ENCODE data around the gene PTPN1.
"Not testable (repeated sequence)": the region's sequence is repeated elsewhere in the genome, so short reads cannot be mapped to it uniquely, and the experiment has no call there.

The PTPN1 gene

GRCh38 chr20:50620459-50620858, 110.3 kb downstream of the PTPN1 start:
- DNase-seq: not testable (repeated sequence)

DNA sequence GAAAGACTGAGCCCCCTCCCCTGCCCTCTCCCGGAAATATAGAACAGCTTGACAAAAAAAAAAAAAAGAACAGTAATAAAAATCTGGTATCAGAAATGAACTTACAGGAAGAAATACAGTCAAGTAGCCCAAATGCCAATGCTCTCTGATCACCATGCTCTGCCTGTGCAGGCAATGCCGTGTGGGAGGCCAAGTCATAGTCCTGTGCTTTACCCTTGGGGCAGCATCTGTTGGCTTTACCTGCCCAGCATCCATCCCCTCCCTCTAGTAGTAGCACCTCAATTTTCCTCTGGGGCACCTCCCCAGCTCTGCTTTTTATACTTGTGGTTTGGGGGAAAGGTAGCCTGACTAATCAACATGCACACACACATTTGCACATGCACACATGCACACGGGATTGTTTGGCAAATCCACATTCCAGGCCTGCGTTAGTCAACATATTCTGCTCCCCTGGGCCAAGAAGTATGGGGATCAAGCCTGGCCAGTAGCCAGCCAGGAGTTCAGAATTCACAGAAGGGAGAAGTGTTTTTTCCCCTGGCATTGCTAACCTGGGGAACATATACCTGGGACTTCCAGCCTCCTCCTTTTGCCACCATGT, 111.0 kb downstream of the PTPN1 start:
- no peak for DNase-seq

- DNase-seq: no peak
Measured at GRCh38 chr20:50624351-50625016, 114.3 kb downstream of the PTPN1 start.

DNA sequence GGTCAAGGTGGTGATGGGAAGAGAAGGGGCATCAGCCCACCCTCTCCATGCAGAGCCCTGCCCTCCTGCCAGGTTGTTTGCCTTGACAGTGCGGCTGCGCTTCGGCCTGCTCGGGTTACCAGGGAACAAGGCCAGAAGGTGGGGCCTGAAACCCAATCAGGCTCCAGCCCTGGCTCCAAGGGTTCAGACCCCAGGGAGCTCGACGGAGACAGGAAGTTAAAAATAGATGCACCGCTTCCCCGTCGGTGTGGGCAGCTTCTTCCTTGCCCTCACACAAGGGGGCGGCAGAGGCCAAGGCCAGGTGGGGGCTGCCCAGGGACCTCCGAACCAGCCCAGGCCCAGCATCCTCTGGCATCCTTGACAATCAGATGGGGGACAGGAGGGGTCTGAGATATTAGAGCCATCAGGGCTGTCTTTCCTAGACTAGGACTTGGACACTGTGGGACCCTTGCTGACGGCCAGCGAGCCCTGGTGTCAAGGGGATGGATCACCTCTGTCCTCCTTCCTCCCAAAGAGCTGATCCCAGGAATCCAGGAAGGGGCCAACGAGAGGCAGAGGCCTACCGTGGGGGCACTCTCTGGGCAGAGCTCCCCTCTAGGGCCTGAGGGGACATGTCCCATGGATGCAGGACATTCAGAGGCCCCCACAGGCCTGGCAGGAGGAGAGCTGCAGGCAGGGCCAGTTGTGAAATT, 115.9 kb downstream of the PTPN1 start:
- DNase-seq: peak; percentile 70

- no peak for DNase-seq
Measured at GRCh38 chr20:50627747-50628146, 117.6 kb downstream of the PTPN1 start.

DNA sequence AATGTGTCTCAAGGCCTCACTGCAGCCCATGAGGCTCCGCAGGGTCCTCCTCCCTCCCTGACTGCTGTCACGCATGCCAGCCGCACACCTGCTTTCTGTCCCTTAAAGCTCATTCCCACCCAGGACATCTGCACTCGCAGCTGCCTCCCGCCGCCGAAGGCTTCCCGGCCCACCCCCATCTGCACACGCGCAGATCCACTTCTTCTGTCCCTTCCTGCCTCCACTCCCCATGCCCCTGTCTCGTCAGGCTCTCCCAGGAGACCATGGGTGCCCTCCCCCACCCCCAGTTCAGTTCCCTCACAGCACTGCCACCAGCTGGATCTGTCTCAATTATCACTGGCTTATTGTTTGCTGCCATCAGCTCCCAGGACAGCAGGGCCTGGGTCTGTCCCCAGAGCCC, 118.1 kb downstream of the PTPN1 start:
- DNase-seq: no peak

DNA sequence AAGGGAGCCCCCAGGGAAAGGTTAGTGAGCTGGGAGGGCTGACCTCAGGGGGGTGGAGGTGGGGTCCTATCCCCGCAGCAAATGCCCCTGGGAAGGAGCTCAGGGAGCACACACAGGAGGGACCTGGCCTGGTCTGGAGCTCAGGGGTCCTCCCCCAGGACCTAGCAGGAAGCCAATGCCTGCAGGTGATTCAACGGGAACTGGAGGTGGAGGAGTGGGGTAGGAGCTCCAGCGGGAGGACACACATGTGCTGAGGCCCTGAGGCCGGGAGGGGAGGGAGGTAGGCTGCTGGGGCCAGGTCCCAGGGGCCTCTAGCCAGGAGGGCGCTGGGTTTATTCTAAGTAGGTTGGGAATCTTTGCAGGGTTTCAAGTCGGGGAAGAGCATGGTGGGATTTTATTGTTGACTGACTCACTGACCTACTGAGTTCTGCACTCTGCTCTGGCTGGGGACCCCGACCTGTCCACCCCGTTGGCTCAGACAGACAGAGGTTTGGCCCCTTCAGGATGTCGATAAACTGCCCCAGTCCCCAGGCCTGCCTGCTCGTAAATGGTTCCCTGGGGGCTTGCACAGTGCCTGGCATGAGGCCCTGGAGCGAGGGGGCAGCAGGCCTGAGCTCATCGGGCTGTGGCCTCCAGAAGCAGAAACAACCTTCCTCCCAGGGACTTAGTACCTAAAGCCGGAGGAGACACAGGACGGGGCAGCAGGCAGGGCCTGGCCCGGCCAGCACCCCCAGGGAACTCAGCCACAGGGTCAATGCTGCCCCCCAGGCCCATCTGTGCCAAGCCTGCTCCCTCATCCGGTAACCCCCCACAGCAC, 118.9 kb downstream of the PTPN1 start:
- DNase-seq: no peak

GRCh38 chr20:50629670-50630045, 119.5 kb downstream of the PTPN1 start:
- no peak for DNase-seq

DNA sequence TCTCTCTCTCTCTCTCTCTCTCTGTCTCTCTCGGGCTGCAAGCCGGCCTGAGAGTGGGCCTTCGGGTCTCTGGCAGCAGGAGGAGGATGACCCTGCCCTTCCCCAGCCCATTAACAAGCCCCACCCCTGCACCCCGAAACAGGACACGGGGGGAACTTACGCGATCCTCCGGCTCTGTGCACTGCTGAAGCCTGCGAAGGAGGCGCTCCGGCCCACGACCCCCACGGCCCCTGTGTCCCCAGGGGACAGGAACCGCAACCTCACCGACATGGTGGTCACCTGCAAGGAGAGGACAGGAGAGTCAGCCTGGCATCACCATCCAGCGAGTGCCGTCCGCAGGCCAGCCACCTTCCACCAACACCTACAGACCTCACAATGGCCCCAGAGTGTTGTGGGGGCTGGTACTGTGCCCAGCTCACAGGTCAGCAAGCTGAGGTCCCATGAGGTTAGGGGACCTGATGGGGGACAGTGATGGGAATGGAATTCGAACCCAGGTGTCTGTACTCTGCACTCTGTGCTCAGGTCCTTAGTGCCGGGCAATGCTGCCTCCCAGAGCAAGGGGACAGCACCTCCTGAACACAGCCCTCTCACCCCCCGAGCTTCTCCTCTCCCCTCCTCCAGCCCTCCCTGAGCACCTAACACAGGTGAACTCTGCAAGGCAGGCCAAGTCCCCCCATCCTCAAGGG, 120.5 kb downstream of the PTPN1 start:
- DNase-seq: no peak

DNA sequence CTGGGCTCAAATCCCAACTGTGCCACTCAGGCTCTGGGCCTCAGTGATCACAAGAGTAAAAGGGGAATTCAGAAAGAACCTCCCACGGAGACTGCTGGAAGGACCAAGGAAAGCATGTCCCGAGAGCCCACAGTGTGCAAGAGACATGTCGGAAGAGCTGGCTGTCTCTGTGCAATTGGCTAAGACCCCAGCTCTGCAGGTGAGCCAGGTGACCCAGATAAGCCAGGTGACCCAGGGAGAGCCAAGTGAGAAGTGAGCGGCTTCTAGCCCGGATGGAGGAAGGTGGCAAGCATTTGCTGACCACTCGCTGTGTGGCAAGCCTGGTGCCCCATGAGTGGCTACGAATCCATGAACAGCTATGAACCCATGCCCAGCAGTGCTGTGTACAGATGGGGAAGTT, 122.1 kb downstream of the PTPN1 start:
- no peak for DNase-seq

GRCh38 chr20:50632701-50633100, 122.5 kb downstream of the PTPN1 start:
- DNase-seq: no peak

- DNase-seq: no peak
Measured at GRCh38 chr20:50633361-50633760, 123.2 kb downstream of the PTPN1 start.

DNA sequence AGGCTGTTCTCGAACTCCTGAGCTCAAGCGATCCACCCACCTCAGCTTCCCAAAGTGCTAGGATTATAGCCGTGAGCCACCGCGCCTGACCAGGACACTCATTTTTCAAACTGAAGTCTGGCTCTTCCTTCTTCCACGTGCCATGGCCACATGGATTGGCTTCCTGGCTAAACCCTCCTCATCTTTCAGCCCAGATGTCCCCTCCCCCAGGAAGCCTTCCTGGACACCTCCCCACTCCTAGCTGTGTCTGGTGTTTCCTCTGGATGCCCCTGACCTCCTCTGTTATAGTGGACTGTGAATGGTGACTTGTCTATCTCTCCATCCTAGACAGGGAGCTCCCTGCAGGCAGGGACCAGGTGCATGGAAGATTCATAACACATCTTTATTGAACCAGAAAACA, 124.0 kb downstream of the PTPN1 start:
- DNase-seq: no peak

All from hematopoietic multipotent progenitor cell treated with erythropoietin and hydrocortisone succinate and interleukin-3 and kit ligand, for 4 days (in vitro differentiated cells).